Measurements from ENCODE around the gene TRAPPC3.

The TRAPPC3 gene

DNA sequence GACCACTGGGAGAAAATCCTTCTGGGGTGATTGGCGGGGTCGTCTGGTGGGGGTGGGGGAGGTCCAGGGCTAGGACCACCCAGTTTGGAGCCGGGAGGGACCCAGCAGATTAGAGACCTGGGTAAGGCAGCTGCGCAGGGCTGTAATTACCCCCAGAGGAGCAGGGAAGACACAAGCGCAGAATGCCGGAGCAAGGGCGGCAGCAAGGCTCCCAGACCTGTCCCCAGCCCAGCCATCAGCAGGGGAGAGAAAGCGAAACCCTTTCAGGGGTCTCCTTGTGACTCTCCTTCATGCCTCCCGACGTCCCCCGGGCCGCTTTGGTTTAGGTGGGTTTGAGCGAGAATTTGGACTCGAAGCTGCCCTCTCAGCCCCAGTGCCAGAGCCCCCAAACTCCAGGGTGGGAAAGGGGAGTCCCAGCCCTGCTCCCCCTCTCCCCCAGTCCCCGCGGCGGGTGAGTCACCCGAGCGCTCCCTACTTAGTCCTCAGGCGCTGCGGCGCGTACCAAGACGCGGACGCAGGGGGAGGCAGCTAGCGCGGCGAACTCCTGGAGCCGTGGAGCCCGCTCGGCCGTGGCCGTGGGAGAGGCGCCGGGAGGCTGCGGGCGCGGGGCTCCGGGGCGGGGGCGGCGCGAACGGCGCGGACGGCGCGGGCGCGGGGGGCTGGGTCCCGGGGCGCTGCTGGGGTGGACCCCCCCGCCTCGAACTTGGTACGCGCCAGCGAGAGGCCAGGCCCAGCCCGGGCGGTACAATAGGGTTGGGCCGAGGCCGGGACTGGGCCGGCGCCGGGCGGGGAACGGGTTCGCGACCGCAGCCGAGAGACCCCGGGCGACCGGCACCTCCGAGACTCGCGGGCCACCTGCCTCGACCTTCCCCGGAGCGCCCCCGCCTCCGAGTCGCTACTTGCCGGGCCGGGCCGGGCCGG, 6.4 kb upstream of the TRAPPC3 start, which contains the start of gene MAP7D1:
Gene MAP7D1 (plus strand): TSS at position 753 of the 921 bp plus-strand sequence. CDS start 258 bp downstream, outside the sequence.
- in situ Hi-C loops (cut with HindIII; ENCODE audit: low pct_ligation_motif_present, low pct_unique_long_range_greater_than_20kb, low sequenced_read_pairs) = no loop called here
- peak; percentile 79 for DNase-seq

DNA sequence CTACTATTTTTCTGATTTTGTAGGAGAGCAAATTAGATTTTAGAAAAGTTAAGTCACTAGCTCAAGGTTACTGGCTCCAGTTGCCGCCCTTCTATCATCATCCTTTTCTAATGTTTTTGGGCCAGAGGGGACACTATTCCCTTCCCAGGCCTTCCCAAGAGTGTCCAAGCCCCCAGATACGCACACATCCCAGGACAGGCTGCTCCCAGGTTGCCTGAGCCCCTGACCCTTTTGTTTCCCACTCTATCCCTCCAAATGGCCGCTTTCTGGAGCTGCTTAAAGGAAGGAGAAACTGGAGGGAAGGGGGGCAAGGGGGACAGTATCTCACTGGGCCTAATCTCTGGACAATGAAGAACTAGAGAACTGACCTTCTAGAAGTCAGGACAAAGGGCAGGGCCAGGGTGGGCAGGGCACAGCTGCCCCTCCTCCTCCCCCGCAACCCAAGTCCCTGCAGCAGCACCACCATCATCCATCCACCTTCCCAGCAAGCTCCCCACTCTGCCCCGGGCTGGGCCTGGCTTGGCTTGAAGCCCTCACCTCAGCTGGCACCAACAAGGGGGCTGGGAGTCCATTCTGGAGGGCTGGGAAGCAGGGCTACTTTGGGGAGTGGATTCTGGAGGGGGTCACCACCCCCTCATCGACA, 5.6 kb upstream of the TRAPPC3 start:
- in situ Hi-C loops (cut with HindIII; ENCODE audit: low pct_ligation_motif_present, low pct_unique_long_range_greater_than_20kb, low sequenced_read_pairs) = no loop called here
- DNase-seq = no peak

DNA sequence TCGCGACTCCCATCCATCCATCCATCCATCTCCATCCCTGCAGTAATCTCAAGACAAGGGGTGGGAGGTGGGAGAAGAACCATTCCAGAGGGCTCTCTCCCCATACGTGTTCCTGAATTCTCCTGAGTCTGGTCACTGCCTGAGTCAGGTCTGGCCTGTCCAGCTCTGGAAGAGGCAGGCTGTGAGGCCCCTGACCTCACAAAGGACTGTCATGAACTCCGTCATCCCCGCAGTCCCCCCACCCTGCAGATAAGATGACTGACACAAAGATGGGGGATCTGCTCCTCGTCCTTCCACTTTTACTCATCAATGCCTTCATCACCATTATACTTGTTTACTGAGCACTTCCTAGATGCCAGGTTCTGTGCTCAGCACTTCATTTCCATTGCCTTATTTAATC, 5.0 kb upstream of the TRAPPC3 start:
- DNase-seq = no peak
- in situ Hi-C loops (cut with HindIII; ENCODE audit: low pct_ligation_motif_present, low pct_unique_long_range_greater_than_20kb, low sequenced_read_pairs) = no loop called here

DNA sequence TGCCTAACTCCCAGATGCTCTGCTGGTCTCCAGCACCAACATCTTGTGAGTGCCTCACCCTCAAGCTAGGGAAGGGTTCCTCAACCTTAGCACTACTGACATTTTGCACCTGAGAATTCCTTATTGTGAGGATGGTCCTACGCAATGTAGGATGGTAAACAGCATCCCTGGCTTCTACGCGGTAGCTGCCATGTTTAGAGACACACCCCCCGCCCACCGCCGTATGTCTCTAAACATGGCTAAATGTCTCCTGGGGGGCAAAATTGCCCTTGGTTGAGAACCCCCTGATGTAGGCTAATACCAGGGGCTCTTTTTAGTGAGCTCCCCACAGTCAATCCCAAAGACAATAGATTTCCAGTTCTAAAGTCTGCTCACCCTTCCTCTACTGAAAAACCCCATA, 4.2 kb upstream of the TRAPPC3 start:
- in situ Hi-C loops (cut with HindIII; ENCODE audit: low pct_ligation_motif_present, low pct_unique_long_range_greater_than_20kb, low sequenced_read_pairs) = no loop called here
- DNase-seq = no peak

DNA sequence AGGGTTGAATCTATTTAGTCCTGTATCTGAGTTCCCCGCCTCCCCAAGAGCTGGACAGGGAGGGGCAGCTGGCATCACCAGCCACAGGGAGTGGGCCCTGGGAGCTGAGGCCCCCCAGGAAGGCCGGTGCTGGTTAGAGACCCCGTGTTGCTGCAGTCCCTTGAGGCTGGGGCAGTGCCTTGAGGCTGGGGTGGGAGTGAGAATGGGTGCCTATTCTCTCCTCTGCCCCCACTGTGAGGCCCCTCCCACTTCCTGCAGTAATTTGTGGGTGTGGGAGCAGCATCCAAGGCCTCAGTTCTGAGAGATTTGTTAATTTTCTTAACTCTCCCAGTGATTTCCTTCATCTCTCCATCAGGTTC, 2.5 kb upstream of the TRAPPC3 start:
- no peak for DNase-seq
- in situ Hi-C loops (cut with HindIII; ENCODE audit: low pct_ligation_motif_present, low pct_unique_long_range_greater_than_20kb, low sequenced_read_pairs) = no loop called here

DNA sequence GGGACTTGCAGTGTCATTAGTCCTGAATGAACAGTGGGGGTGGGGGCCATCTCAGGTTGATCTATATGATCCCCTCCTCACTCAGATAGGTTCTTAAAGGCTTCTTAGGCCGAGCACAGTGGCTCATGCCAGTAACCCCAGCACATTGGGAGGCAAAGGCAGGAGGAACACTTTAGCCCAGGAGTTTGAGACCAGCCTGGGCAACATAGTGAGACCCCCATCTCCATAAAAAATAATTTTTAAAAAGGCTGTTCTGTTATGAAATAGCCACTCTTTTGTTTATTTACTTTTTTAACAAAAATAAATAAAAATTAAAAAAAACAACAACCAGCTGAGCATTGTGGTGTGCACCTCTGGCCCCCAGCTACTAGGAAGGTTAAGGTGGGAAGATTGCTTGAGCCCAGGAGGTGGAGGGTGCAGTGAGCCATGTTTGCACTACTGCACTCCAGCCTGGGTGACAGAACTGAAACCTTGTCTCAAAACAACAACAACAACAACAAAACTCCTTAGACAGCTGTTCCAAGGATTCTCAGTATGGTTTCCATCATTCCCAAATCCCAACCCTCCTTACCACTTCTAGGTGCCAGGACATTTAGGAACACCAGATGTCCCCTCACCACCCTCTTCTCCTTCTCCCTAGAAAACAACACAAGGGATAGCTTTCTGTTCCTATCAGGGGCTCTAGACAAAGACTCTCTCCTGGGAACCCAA, 2.0 kb upstream of the TRAPPC3 start:
- in situ Hi-C loops (cut with HindIII; ENCODE audit: low pct_ligation_motif_present, low pct_unique_long_range_greater_than_20kb, low sequenced_read_pairs) = no loop called here
- no peak for DNase-seq

DNA sequence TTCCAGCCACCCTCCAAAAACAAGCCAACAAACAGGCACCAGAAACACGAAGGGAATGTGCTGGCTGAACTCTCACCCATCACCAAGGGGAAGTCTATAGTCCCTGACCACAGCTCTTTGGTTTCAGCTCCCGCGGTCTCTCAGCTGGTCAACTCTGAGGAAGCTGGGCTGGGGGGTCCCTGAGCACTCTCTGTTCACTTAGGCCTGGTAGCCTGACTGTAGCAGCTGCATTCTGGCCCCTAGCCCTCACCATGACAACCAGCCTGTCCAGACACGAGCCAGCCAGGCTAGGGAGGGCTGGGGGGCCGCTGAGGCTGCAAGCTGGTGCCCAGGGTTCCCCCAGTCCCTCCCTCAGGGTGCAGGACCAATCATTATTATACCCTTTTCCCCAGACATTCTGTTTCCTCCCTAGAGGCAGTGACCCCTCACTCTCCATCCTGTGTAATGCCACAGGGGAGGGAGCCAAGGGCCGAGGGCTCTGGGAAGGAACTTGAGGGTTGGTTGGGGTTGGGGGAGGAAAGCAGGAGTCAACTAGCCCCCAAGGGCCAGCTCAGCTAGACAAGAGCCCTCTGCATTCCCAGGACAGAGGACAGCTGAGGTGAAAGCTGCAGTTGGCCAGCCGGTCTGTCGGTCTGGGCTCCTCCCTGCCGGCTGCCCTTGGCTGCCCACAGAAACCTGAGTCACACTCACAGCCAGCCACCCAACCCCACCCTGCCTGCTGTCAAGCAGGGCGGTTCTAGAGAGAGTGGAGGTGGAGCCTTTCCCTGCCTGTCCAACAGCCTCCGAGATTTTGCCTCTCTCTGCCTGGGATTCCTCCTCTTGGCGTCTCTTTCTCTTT, 1.2 kb upstream of the TRAPPC3 start:
- in situ Hi-C loops (cut with HindIII; ENCODE audit: low pct_ligation_motif_present, low pct_unique_long_range_greater_than_20kb, low sequenced_read_pairs) = no loop called here
- peak; percentile 92 for DNase-seq

DNA sequence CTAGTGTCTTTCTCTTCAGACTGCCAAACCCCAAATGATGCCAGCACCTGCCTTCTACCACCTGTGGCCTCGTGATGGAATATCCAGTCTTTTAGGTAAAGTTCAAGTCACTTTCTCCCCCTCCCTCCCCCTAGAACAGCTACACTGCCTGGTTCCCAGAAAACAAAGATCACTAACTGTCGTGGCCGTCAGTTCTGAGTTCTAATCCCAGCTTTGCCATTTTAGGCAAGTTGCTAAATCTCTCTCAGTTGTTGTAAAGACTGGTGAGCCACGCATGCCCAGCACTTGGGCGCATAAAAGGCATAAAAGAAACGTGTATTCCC, 648 bp upstream of the TRAPPC3 start:
- in situ Hi-C loops (cut with HindIII; ENCODE audit: low pct_ligation_motif_present, low pct_unique_long_range_greater_than_20kb, low sequenced_read_pairs) = loop anchor here (25.0 kb wide), 1 partner anchor 137 kb away; no protein-coding TSS in a partner anchor
- no peak for DNase-seq

DNA sequence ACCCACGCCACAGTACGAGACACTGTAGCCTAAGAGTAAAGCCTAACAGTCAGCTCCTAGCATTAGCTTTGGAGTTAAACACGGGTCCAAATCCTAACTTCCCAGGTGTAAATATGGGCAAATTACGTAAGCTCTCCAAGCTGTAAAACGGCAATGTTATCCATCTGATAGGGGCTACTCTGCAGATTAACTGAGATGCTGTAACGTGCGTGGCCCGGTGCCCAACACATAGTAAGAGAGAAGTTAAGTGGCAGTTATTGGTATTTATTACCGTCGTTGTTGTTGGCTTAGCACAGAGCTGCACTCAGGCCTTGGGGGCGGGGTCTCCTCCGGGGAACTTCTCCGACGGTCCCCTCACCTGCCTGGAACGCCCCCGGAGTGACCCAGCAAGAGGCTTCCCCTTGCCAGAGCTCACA, 457 bp downstream of the TRAPPC3 start:
- no peak for DNase-seq
- in situ Hi-C loops (cut with HindIII; ENCODE audit: low pct_ligation_motif_present, low pct_unique_long_range_greater_than_20kb, low sequenced_read_pairs) = loop anchor here (25.0 kb wide), 1 partner anchor 138 kb away; no protein-coding TSS in a partner anchor

DNA sequence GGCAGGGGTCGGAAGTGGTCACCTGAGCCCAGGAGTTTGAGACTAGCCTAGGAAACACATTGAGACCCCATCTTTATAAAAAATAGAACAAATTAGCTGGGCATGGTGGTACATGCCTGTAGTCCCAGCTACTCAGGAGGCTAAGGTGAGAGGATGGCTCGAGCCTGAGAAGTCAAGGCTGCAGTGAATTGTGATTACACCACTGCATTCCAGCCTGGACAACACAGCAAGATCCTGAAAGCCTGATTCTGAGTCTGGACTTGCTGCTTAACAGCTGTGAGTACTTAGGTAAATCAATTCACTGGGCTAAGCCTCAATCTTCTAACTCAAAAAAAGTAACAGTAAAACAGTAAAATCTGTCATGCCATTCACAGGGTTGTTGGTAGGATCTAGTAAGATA, 4.9 kb downstream of the TRAPPC3 start:
- no peak for DNase-seq
- in situ Hi-C loops (cut with HindIII; ENCODE audit: low pct_ligation_motif_present, low pct_unique_long_range_greater_than_20kb, low sequenced_read_pairs) = loop anchor here (25.0 kb wide), 1 partner anchor 143 kb away; no protein-coding TSS in a partner anchor

DNA sequence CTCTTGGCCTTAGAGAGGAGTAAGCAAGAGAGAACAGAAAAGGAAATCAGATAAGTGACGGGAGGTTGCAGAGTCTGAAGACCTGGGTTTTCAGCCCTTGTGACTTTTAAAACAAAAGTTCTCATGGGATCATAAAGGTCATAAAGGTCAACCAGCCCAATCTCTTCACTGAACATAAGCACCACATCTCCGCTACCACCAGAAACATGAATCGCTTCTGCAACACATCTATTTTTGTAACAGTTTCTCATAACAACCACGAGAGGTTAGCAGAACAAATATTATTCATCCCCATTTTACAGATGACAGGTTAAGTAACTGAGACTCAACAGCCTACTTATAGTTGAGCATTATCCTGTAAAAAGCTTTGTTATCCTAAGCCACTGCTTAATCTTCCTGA, 5.9 kb downstream of the TRAPPC3 start:
- no peak for DNase-seq
- in situ Hi-C loops (cut with HindIII; ENCODE audit: low pct_ligation_motif_present, low pct_unique_long_range_greater_than_20kb, low sequenced_read_pairs) = loop anchor here (25.0 kb wide), 1 partner anchor 144 kb away; no protein-coding TSS in a partner anchor

DNA sequence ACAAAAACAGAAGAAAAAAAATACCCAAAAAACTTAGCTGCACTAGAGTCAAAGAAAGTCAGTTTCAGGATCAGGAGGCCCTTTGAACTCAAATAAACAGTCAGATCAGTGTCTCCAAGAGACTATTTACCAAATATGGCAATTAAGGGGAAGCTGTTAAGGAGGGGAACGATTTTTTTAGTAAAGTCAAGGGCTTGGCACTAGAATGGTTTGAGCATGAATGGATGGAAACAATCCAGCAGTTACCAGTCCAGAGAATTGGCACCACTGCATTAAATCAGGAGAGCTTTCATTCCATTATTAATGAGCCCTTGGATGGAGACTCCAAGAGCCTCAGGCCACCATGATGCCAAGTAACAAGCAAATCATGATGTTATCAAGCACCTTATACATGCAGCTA, 7.2 kb downstream of the TRAPPC3 start:
- DNase-seq = no peak
- in situ Hi-C loops (cut with HindIII; ENCODE audit: low pct_ligation_motif_present, low pct_unique_long_range_greater_than_20kb, low sequenced_read_pairs) = loop anchor here (25.0 kb wide), 1 partner anchor 145 kb away; no protein-coding TSS in a partner anchor

DNA sequence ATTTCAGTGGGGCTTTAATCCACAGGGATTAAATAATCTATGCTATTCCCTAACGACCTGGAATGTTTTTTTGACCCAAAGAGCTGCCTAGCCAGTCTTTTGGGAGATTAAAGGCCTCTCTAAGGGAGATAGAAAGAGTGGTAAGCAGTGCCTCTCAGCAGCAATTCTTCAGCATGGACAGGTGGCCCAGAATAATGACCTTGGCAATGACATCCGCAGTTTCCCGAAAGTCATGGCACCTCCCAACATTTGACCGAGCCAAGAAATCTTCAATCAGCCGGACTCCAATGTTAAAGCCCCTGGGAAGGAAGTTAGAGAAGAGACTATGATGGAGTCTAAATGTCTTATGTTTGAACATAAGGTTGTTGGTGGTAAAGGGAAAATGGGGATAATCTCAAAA, 9.8 kb downstream of the TRAPPC3 start:
- in situ Hi-C loops (cut with HindIII; ENCODE audit: low pct_ligation_motif_present, low pct_unique_long_range_greater_than_20kb, low sequenced_read_pairs) = loop anchor here (25.0 kb wide), 1 partner anchor 148 kb away; no protein-coding TSS in a partner anchor
- DNase-seq = no peak

DNA sequence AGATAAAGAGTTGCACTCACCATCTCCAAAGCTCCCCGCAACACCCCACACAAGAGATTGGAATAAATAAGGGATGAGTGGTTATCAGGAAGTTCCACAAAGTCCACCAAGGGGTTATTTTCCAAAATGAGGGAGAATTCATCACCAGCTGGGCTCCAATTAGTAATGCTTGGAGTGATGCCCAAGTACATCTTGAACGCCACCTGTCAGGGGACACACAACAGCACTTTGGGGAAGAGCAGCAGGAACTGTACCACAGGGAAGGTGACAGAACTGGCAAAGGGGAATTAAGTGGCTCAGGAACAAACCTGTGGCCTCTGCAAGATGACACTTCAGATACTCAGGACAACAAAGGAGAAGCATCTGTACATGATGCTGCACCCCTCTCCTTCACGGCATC, 11.5 kb downstream of the TRAPPC3 start:
- in situ Hi-C loops (cut with HindIII; ENCODE audit: low pct_ligation_motif_present, low pct_unique_long_range_greater_than_20kb, low sequenced_read_pairs) = loop anchor here (25.0 kb wide), 1 partner anchor 150 kb away; no protein-coding TSS in a partner anchor
- no peak for DNase-seq

DNA sequence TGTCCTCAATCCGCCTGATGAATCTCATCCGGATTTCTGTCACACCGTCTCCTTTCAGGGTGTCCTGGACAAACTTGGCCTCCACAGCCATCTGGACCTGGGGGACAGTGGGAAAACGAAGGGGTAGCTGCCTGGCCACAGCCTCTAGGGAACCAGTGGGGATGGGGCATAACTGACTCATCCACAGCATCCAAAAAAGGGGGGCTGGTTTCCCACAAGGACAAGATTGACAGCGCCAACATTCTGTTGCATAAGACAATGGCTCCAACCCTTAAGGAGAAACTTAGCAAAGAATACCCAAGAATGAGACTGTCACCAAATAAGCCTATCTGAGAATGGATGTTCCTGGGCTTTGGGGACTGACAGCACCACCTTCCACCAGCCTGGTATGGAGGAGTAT, 12.1 kb downstream of the TRAPPC3 start:
- no peak for DNase-seq
- in situ Hi-C loops (cut with HindIII; ENCODE audit: low pct_ligation_motif_present, low pct_unique_long_range_greater_than_20kb, low sequenced_read_pairs) = loop anchor here (25.0 kb wide), 1 partner anchor 150 kb away; no protein-coding TSS in a partner anchor

DNA sequence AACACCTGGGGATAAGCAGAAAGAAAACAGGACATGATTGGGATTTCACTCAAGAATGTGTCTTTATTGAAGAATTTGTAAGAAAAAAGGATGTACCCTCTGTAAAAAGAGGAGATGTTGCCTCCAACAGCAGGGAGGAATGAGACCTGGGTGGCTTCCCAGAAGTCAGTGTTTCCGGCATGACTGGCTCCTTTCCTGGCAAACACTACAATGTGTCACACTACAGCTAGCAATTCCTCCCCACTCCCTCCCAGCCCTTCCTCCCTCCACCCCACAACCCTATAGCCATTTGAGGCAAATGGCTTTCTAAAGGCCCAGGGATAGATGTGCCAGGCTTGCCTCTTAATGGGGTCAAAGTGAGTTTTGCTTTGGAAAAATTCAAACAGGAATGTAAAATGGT, 12.8 kb downstream of the TRAPPC3 start:
- in situ Hi-C loops (cut with HindIII; ENCODE audit: low pct_ligation_motif_present, low pct_unique_long_range_greater_than_20kb, low sequenced_read_pairs) = loop anchor here (25.0 kb wide), 1 partner anchor 151 kb away; no protein-coding TSS in a partner anchor
- no peak for DNase-seq

DNA sequence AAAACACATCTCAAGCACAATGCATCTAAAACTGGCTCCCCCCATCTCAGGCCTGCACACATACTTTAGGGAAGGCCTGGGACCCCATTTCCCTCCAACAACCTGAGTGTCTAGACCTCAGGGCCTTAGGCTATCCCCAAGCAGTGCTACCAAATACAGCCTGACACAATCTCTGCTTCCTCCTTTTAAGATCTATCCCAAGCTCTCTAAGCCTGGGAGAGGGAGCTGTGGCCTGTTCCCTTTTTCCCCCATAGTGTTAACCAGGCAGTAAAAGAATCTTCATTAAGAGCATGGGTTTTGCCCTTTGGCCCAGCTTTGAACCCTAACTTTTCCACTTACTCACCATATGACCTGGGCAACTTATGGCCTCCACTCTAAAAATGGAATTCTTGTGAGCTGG, 13.5 kb downstream of the TRAPPC3 start:
- in situ Hi-C loops (cut with HindIII; ENCODE audit: low pct_ligation_motif_present, low pct_unique_long_range_greater_than_20kb, low sequenced_read_pairs) = loop anchor here (25.0 kb wide), 1 partner anchor 152 kb away; no protein-coding TSS in a partner anchor
- no peak for DNase-seq

DNA sequence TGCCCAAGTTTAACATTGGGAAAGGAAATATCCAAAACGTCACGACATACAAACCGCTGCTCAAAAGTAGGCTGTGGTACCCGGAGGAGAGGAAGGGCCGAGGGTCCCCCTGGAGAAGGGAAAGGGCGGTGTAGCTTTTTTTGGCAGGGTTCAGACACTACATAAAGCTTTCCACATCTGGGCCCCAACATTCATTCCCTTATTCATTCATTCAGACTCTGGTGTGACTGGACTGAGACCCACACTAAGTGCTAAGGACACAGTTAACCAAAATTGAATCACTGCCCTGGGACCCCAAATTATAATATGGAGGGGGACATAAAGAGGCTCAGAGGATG, 14.0 kb downstream of the TRAPPC3 start:
- DNase-seq = no peak
- in situ Hi-C loops (cut with HindIII; ENCODE audit: low pct_ligation_motif_present, low pct_unique_long_range_greater_than_20kb, low sequenced_read_pairs) = loop anchor here (25.0 kb wide), 1 partner anchor 152 kb away; no protein-coding TSS in a partner anchor

Measured in ACHN (cell line).